GM18517 (cell line): ENCODE measurements around the gene AP4M1.

Experiments used
- ATAC-seq: cut with Tn5 transposase; IDR thresholded peaks from one replicate; pipeline ENCODE4 v1.9.1; 2021; ENCODE audit warnings: mild to moderate bottlenecking, moderate library complexity; ENCODE audit not compliant: unreplicated experiment

AP4M1 gene

DNA sequence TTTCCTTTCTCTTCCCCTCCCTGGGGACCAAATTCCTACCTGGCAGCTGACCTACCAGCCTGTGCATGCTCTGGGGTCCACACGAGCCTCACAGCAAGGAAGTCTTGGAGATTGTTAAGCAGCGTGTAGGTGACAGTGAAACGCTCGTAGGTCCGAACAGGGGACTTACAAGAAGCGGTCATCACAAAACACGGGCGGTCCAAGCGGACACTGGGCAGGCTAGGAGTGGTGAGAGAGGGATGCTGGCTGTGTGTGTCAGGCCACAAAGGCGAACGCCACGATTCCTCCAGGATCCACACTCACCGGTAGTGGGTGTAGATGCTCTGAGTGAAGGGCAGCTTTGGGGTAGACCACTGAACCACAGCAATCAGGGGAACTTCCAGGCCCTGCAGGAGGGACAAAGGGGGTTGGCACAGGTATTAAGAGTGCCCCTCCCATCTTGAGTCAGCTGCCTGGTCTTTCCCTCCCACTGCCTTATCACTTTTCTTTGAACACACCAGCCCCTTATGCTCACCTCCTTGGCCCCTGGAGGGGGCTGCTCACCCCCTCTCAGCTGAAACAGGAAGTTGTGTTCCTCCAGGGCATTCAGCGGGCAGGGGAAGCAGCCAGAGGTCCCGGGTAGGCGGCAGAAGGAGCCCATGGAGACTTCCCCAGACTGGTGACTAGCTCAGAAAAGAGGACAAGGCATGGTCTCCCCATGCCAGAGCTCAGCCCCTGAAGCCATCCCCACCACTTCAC lies 55.1 kb downstream of the AP4M1 start:
- no peak for ATAC-seq

GRCh38 chr7:100157069-100157333 lies 55.6 kb downstream of the AP4M1 start:
- no peak for ATAC-seq

DNA sequence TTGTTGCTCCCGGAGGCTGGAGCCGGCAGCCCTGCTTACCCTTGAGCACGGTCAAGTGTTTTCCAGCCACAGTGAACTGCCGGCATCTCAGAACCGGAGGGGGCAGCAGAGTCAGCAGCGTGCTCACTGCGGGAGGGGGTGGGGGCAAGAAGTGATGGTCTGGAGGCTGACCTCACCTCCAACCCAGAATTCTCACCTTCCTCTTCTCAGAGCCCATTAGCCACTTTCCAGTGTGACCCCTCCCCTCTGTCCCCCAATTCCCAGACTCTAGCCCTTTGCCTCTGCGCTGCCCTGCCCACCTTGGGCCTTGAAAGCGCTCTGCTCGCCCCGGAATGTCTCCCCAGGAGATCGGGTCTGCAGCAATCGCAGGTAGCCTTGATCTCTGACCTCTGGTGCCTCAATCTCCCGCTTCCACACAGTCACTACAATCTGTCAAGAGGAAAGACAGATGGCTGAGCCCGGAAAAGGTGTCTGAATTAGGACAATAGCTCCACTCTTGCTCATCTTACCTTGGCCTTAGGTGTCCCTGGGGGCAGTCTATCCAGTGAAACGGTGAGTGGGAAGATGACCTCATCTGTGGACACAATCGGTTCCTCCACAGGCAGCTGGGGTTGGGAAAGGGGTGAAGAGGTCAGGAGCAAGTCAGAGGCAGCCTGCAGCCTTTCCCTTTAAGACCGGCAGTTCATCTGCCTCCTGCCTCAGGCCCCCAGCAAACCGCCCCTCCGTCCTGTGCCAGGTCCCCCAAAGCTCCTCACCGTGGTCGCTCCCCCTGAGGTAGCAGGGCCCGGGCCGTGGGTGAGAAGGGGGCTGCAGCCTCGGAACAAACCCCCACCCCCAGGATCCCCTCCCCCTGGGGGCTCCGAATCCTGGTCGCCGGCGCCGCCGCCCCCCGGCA lies 56.1 kb downstream of the AP4M1 start:
- ATAC-seq = no peak
